ENCODE measurements around the gene PHLDB3.
"Not testable (repeated sequence)": the region's sequence is repeated elsewhere in the genome, so short reads cannot be mapped to it uniquely, and the experiment has no call there.

Gene PHLDB3

GRCh38 chr19:43526884-43527859 lies 22.6 kb upstream of the PHLDB3 start, which contains the start of gene ETHE1:
ETHE1 (minus strand) TSS chr19:43527201; CDS start chr19:43527177, 24 bp downstream.
- peak; percentile 88 for DNase-seq

- peak; percentile 54 for DNase-seq
These were observed 21.6 kb upstream of the PHLDB3 start for GRCh38 chr19:43525836-43526771.

DNA sequence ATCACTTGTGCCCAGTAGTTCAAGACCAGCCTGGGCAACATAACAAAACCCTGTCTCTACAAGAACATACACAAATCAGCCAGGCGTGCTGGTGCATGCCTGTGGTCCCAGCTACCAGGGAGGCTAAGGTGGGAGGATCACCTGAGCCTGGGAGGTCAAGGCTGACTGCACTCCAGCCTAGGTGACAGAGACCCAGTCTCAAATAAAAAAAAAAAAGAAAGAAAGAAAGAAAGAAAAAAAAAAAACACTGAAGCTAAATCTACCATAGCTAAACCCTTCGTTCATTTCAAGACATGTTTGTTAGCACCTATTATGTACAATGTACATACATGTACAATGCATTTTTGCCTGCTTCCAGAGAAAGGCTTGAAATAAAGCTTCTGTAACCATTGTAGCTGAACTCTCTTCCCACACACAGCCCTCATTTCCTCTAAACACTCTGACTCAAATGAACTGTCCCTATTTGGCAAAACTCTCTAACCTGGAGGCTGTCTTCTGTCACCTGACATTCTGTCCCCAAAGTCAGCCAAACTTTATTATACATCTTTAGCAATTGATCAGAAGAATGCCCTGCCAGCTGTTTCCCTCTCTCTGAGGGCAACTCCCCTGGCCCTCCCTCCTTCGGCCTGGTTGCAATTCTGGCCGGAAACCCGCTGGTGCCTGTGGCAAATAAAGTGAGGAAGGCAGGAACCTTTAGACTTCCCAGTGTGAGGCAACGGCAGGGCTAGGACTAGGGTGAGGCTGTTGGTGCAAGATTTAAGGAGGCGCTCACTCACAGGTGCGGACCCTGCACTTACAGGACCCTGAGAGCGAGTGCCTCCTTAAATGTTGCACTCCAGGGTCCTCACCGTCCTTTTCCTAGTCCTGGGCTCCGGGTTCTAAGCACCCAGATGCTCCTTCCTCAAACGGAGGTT lies 20.6 kb upstream of the PHLDB3 start:
- DNase-seq = no peak

- DNase-seq = not testable (repeated sequence)
These were observed 19.1 kb upstream of the PHLDB3 start for GRCh38 chr19:43523696-43524095.

DNA sequence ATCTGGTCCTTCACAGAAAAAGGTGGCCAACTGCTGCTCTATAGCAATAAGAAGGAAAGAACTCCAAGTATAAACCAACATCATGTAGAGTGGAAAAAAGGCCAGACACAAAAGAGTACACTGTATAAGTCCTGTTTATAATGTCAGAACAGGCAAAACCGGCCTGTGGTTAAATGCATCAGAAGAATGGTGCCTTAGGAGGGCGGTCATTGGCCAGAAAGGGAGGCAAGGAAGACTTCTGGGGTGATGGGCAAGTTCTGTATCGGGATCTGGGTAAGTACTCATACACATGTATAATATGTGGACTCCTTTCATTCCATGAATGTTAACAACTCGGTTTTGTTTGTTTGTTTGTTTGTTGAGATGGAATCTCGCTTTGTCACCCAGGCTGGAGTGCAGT lies 18.4 kb upstream of the PHLDB3 start:
- DNase-seq = no peak

- DNase-seq = peak; percentile 66
These were observed 15.0 kb upstream of the PHLDB3 start for GRCh38 chr19:43519436-43520088.

- no peak for DNase-seq
These were observed 13.5 kb upstream of the PHLDB3 start for GRCh38 chr19:43518051-43518450.

DNA sequence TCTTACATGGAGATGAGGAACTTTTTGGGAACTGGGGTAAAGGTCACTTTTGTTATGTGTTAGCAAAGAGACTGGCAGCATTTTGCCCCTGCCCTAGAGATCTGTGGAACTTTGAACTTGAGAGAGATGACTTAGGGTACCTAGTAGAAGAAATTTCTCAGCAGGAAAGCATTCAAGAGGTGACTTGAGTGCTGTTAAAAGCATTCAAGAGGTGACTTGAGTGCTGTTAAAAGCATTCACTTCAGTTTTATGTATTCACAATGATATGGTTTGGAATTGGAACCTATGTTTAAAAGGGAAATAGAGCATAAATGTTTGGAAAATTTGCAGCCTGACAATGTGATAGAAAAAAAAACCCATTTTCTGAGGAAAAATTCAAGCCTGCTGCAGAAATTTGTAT lies 7.9 kb upstream of the PHLDB3 start:
- not testable (repeated sequence) for DNase-seq

- DNase-seq = no peak
These were observed 6.8 kb upstream of the PHLDB3 start for GRCh38 chr19:43511324-43511723.

DNA sequence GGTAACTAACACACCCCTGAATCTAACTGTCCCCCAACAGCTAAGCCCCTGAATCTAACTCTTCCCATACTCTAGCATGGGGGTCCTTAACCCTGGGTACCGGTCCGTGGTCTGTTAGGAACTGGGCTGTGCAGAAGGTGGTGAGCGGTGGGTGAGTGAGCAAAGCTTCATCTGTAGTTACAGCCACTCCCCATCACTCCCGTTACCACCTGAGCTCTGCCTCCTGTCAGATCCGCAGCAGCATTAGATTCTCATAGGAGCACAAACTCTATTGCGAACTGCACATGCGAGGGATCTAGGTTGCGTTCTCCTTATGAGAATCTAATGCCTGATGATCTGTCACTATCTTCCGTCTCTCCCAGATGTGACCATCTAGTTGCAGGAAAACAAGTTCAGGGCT lies 6.2 kb upstream of the PHLDB3 start:
- no peak for DNase-seq

GRCh38 chr19:43507880-43508279 lies 3.3 kb upstream of the PHLDB3 start:
- DNase-seq = no peak

GRCh38 chr19:43506629-43507028 lies 2.1 kb upstream of the PHLDB3 start:
- no peak for DNase-seq

GRCh38 chr19:43505941-43506340 lies 1.4 kb upstream of the PHLDB3 start:
- no peak for DNase-seq

GRCh38 chr19:43505186-43505456 lies 575 bp upstream of the PHLDB3 start:
- DNase-seq = no peak

DNA sequence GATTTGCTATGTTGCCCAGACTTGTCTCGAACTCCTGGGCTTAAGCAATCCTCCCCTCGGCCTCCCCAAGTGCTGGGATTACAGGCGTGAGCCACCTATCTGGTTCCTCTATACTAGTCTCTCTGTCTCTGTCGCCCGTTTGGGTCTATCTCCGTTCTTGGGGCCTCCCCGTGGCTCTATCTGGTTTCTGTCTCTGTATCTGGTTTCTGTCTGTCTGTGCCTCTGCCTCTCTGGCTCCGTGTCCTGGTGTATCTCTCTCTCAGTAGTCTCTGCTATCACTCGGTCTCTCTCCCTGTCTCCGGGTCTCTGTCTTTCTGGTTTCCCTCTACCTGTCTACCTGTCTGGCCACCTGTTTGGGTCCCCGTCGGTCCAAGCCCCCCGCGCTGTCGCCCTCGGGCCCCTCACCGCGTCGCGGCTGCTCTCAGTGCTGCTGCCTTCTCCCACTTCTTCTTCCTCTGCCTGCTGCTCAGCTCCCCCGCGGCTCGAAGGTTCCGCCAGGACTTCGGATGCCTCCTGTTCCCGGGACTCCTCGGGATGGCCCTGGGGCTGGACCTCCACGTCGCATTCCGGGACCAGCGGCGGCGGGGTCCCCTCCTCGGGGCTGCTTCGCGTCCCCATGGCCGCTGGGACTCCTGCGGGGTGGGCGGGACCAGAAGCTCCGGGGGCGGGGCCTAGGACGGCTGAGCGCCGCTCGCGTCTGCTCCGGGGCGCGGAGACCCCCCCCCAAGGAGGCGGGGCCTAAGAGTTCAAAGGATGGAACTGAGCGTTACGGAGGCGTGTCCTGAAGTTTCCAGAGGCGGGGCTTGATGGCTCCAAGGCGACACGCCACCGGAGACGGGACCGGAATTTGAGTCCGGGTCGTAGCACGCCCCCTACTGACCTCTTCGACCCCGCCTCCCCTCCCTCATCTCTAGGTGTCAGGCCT lies 783 bp downstream of the PHLDB3 start:
- DNase-seq = peak; percentile 91

- no peak for DNase-seq
These were observed 2.0 kb downstream of the PHLDB3 start for GRCh38 chr19:43502419-43502976.

DNA sequence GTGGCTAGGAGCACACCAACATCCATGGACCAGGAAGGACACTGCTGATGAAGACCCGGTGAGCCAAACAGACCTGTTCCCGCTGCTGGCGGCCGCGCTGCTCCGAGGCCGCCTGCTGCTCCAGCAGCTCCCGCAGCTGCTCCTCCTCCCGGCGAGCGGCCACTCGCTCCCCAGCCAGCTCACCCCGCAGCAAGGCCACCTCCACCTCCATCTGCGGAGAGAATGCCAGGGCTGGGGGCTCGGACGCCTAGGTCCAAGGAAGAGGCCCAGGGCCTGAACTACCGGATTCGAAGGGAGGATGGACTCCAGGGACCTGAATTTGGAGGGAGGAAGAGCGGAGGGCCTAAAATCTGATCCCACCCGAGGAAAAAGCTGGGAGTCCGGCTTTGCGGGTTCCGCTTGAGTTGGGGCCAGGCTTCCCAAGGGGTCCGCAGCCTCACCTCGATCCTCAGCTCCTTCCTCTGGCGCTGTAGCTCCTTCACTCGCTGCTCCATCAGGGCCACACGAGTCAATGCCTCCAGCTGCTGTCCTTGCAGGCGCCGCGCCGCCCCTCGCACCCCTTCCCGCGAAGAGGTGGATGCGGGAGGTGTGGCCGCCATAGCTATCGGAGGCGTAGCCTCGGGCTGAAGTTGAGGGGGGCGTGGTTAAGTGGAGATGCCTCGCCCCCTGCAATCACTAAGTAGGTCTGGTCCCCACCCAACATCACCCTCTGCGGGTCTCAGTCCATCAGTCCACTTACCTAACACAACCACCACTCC lies 2.7 kb downstream of the PHLDB3 start:
- DNase-seq = peak; percentile 49

DNA sequence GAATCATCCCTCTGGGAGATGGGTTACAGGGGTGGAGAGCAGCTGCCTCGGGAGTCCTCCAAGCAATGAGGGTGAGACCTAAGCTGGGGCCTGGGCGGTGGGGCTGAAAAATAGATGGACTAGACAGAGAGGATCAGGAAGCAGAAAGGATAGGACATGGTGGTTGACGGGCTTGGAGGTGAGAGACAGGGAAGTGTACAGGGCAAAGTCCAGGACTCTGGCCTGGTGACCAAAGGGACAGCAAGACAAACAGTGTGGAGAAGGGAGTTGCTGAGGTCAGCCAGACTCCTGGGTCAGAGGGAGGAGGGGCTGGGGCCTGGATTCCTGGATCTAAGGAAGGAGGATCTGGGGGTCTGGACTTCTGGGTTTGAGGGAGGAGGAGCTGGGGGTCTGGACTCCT lies 5.5 kb downstream of the PHLDB3 start:
- DNase-seq = no peak

- no peak for DNase-seq
These were observed 6.2 kb downstream of the PHLDB3 start for GRCh38 chr19:43498233-43498842.

All from retina (tissue), 1 donor.